Panc1 (cell line): ENCODE measurements around the gene OCEL1.

Experiments
- POLR2AphosphoS5 ChIP-seq: IDR thresholded peaks from 2 replicates; pipeline ENCODE4 v1.6.1; 2012; ENCODE audit warnings: mild to moderate bottlenecking, low read depth, low read length, moderate library complexity
- SIN3A ChIP-seq: IDR thresholded peaks from 2 replicates; pipeline ENCODE4 v1.6.1; 2012; ENCODE audit warnings: low read depth, mild to moderate bottlenecking, low read length, moderate library complexity, borderline replicate concordance; ENCODE audit not compliant: insufficient read depth
- TCF7L2 ChIP-seq: IDR thresholded peaks from 2 replicates; pipeline ENCODE4 v1.6.1; 2011; ENCODE audit warnings: mild to moderate bottlenecking, low read depth, low read length, inconsistent platforms
- TF ChIP-seq, protein P1 (sequence below): fragments of 450-650 bp; IDR thresholded peaks from 2 replicates; pipeline ENCODE4 v1.5.1; 2017; ENCODE audit warnings: mild to moderate bottlenecking
- TF ChIP-seq, protein P2 (sequence below), 2 experiments: IDR thresholded peaks; 2 replicates each; pipeline ENCODE4 v1.6.1; 2011 to 2012; ENCODE audit warnings: low read depth in 2 of 2, control low read depth in 1 of 2, low read length in 1 of 2, mild to moderate bottlenecking in 1 of 2, moderate library complexity in 1 of 2; ENCODE audit not compliant: insufficient read depth in 1 of 2

DNA sequence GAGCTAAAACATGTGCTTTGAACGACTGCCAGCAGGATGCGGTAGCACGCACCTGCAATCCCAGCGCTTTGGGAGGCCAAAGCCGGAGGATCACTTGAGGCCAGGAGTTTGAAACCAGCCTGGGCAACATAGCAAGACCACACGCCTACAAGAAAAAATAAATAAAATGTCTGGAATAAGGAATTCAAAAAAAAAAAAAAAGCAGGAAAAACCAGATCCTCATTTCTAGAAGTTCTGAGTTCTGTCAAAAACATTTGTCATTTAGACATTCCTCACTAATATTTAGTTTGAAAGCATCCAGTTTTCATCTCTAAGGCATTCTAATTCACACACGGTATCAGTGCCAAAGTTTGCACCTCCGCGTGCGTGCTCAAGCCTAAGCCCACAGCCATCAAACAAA lies 47.7 kb upstream of the OCEL1 start:
- TF ChIP-seq, protein P1, sequence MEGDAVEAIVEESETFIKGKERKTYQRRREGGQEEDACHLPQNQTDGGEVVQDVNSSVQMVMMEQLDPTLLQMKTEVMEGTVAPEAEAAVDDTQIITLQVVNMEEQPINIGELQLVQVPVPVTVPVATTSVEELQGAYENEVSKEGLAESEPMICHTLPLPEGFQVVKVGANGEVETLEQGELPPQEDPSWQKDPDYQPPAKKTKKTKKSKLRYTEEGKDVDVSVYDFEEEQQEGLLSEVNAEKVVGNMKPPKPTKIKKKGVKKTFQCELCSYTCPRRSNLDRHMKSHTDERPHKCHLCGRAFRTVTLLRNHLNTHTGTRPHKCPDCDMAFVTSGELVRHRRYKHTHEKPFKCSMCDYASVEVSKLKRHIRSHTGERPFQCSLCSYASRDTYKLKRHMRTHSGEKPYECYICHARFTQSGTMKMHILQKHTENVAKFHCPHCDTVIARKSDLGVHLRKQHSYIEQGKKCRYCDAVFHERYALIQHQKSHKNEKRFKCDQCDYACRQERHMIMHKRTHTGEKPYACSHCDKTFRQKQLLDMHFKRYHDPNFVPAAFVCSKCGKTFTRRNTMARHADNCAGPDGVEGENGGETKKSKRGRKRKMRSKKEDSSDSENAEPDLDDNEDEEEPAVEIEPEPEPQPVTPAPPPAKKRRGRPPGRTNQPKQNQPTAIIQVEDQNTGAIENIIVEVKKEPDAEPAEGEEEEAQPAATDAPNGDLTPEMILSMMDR = no peak
- TF ChIP-seq TCF7L2 = no peak
- TF ChIP-seq POLR2AphosphoS5 = no peak
- TF ChIP-seq SIN3A = no peak
- TF ChIP-seq, protein P2, sequence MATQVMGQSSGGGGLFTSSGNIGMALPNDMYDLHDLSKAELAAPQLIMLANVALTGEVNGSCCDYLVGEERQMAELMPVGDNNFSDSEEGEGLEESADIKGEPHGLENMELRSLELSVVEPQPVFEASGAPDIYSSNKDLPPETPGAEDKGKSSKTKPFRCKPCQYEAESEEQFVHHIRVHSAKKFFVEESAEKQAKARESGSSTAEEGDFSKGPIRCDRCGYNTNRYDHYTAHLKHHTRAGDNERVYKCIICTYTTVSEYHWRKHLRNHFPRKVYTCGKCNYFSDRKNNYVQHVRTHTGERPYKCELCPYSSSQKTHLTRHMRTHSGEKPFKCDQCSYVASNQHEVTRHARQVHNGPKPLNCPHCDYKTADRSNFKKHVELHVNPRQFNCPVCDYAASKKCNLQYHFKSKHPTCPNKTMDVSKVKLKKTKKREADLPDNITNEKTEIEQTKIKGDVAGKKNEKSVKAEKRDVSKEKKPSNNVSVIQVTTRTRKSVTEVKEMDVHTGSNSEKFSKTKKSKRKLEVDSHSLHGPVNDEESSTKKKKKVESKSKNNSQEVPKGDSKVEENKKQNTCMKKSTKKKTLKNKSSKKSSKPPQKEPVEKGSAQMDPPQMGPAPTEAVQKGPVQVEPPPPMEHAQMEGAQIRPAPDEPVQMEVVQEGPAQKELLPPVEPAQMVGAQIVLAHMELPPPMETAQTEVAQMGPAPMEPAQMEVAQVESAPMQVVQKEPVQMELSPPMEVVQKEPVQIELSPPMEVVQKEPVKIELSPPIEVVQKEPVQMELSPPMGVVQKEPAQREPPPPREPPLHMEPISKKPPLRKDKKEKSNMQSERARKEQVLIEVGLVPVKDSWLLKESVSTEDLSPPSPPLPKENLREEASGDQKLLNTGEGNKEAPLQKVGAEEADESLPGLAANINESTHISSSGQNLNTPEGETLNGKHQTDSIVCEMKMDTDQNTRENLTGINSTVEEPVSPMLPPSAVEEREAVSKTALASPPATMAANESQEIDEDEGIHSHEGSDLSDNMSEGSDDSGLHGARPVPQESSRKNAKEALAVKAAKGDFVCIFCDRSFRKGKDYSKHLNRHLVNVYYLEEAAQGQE (IDR thresholded peaks at IDR 0.05; ENCODE audit: insufficient read depth in 1 of 2, low read depth in 2 of 2, low read length in 1 of 2) = no peak
